Measurements from ENCODE around the gene COG4.

- TF ChIP-seq CTCF (IDR thresholded peaks at IDR 0.05) (no peak), EP300 (IDR thresholded peaks at IDR 0.05) (no peak)
These were observed 13.1 kb downstream of the COG4 start for GRCh38 chr16:70510216-70510615.
